Lung microvascular endothelial cell (primary cell): ENCODE results near the gene SEPHS2. TPM values are rescaled to one million over a fixed set of nuclear protein-coding genes. Genes with fewer than 3 reads are reported as not detected.
"Not testable (repeated sequence)": the region's sequence is repeated elsewhere in the genome, so short reads cannot be mapped to it uniquely, and the experiment has no call there.

Experiments used
- DNase-seq, 2 donors: peaks; one replicate each; pipeline versions ENCODE4 v3.0.0 to v3.0.0-alpha.2; 2010; ENCODE audit warnings: low read depth in 2 of 2
- total RNA-seq: library from RNA; depleted of rRNA; stranded (reverse); fragments of >200 nt; gene quantifications from 2 replicates; pipeline ENCODE4 v1.2.1, GENCODE V29; 2014

The SEPHS2 gene
- total RNA-seq, result 11.8 and 17.9 TPM in 2 replicates

GRCh38 chr16:30445408-30446202 is at the start of gene SEPHS2:
SEPHS2 (minus strand) TSS chr16:30445874; CDS start chr16:30445727, 147 bp downstream.
- peak; percentile 98 for DNase-seq

DNA sequence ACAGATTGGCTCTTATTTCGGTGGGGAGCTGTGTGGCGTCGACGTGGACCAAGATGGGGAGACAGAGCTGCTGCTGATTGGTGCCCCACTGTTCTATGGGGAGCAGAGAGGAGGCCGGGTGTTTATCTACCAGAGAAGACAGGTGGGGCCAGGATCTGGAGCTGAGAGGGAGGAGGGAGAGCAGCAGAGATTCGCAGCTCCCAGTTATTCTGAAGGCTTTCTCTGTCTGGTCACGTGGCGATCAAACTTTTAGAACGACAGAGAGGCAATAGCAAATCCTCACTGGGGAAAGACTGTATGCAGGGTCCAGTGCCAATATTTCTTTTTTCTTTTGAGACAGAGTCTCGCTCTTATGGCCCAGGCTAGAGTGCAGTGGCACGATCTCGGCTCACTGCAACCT is 49.0 kb upstream of the SEPHS2 start:
- no peak for DNase-seq

DNA sequence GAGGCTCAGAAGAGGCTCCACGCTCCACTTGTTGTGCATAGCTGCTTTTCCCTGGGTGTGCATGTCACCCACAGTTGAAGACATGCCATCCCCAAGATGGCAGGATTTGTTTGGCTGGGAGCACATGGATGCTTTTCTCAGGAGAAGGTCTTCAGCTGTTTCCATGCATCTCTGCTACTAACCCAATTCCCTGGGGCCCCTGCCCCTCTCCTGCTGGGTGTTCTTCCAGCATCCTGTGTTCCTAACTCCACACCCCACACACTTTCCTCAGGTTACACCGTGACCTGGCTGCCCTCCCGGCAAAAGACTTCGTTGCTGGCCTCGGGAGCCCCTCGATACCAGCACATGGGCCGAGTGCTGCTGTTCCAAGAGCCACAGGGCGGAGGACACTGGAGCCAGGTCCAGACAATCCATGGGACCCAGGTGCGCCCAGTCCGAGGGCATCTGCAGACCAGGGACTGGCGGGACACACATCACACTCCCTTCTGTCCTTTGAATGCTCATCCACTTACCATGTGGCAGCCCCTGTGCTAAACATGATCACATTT is 48.3 kb upstream of the SEPHS2 start:
- DNase-seq, result no peak

- DNase-seq, result peak; percentile 42 to 83
Measured at GRCh38 chr16:30491744-30492308, 46.2 kb upstream of the SEPHS2 start.

- no peak for DNase-seq
Measured at GRCh38 chr16:30491229-30491628, 45.6 kb upstream of the SEPHS2 start.

GRCh38 chr16:30490210-30490609 is 44.5 kb upstream of the SEPHS2 start:
- DNase-seq, result no peak

DNA sequence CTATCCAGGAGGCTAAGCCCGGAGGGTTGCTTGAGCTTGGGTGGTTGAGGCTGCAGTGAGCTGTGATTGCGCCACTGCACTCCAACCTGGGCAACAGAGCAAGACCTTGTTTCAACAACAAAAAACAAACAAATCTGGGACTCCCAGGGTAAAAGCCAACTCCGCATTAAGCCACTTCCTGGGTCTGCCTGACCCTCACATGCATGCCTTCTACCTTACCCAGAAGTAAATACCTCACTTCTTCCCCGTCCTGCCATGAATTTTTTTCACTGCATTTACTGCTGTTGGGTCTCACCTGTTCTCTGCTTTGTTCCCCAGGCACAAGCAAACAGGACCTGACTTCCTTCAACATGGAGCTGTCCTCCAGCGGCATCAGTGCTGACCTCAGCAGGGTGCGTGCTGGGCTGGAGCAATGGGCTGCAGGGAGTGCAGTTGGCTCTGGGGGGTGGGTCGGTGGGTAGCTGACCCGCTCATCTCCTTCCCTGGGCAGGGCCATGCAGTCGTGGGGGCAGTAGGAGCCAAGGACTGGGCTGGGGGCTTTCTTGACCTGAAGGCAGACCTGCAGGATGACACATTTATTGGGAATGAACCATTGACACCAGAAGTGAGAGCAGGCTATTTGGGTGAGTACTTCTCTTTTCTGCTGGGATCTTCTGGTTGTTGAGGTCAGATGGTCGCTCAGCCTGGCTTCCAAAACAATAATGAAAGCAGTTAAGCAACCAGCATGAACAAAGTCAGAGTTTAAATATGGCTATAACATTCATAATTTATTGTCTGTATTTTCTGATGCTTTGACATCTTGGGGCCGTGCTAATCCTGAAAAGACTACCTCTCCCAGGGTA is 43.3 kb upstream of the SEPHS2 start:
- no peak for DNase-seq

GRCh38 chr16:30485818-30486436 is 40.3 kb upstream of the SEPHS2 start:
- peak in 1 of 2 donors; percentile 67 for DNase-seq

DNA sequence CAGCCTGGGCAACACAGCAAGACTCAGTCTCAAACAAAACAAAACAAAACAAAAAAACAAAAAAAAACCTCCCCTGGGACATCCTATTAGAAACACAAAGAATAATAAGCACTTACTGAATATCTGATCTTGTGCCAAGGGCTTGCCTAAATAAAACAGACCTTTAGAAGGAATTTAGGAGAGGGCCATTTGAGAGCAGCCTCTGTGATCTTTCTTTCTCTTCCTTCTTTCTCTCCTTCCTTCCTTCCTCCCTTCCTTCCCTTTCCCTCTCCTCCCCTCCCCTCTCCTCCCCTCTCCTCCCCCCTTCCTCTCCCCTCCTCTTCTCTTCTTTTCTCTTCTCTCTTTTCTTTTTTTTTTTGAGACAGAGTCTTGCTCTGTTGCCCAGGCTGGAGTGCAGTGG is 39.2 kb upstream of the SEPHS2 start:
- no peak for DNase-seq

GRCh38 chr16:30482366-30482765 is 36.7 kb upstream of the SEPHS2 start:
- DNase-seq, result no peak

DNA sequence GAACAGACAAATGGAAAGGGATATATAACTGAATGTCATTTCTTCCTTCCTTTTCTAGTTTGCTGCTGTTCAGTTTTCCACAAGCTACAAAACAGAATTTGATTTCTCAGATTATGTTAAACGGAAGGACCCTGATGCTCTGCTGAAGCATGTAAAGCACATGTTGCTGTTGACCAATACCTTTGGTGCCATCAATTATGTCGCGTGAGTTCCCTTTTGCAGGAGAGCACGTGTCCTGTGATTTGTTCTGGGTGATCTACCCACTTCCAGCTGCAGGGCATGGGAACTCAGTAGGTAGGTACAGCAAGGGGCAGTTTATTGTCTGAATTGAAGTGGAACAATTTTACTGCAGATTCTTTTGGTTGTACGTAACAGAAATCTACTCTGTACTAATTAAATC is 35.7 kb upstream of the SEPHS2 start:
- DNase-seq, result peak in 1 of 2 donors; percentile 22

- no peak for DNase-seq
Measured at GRCh38 chr16:30478766-30479478, 33.2 kb upstream of the SEPHS2 start.

- DNase-seq, result not testable (repeated sequence)
Measured at GRCh38 chr16:30477773-30478172, 32.1 kb upstream of the SEPHS2 start.

GRCh38 chr16:30476991-30477390 is 31.3 kb upstream of the SEPHS2 start:
- no peak for DNase-seq

DNA sequence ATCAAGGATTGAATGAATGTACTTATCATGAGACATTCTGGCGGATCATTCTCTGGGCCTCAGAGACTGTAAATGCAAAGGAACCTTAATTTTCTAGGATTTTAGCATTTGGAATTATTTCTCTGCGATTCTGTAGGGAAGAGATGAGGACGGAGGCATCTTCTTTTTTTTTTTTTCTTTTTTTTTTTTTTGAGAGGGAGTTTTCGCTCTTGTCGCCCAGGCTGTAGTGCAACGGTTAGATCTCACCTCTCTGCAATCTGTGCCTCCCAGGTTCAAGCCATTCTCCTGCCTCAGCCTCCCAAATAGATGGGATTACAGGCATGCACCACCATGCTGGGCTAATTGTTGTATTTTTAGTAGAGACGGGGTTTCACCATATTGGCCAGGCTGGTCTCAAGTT is 29.0 kb upstream of the SEPHS2 start:
- DNase-seq, result no peak

DNA sequence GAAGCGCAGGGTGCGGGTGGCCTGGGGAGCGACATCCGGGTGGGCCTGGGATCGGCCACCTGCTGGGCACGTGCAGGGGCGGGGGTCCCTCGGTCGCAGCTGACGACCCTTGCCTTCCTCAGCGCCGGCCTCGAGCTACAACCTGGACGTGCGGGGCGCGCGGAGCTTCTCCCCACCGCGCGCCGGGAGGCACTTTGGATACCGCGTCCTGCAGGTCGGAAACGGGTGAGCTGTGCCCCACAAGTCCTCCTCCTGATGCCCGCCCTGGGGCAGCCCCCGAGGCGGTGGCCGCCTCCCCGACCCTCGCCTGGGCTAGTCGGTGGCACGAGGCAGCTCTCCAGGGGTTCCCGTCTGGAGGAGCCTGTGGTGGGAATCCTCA is 28.4 kb upstream of the SEPHS2 start:
- no peak for DNase-seq

DNA sequence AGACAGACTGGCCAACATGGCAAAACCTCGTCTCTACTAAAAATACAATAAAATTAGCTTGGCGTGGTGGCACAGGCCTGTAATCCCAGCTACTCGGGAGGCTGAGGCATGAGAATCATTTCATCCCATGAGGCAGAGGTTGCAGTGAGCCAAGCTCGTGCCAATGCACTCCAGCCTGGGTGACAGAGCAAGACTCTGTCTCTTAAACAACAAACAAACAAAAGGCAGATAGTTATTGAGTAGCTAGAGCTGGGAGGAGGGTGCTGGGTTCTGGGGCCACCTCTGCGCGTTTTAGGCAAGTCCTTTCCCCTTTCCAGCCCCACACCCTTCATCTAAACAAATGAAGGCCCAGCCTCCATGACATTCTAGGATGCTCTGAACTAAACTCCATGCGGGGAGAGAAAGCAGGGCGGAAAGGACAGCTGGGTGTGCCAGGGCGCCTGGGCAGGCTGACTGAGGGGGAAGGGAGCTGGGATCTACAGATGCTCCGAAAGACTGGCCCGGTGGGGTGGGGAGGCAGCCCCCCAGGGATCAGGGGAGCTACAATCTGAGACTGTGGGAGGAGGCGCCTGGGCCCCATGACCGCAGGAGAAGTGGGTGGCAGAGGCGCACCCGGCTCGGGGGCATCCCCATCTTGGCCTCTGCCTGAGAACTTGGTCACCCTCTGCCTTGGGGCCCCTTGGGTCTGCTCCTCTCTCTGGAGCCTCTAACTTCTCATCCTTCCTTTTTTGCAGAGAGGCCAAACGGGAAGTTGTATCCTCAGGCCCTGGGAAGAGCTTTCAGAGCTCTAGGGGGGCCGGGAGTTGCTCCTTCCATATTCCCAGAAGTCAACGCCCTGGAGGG is 27.8 kb upstream of the SEPHS2 start:
- DNase-seq, result no peak

GRCh38 chr16:30472328-30472942 is 26.8 kb upstream of the SEPHS2 start, which contains the start of gene ITGAL:
ITGAL (plus strand) TSS chr16:30472742; CDS start chr16:30472838, 96 bp downstream.
- no peak for DNase-seq

GRCh38 chr16:30470632-30470995 is 24.9 kb upstream of the SEPHS2 start:
- DNase-seq, result no peak

- no peak for DNase-seq
Measured at GRCh38 chr16:30470170-30470512, 24.5 kb upstream of the SEPHS2 start.
